Erythroblast (primary cell): ENCODE measurements around the gene KCNQ5.

Experiments used
- DNase-seq, 2 experiments: peaks; one replicate each; lab custom pipeline; 2025; lab: John Stamatoyannopoulos, UW
- GATA1 ChIP-seq: IDR thresholded peaks from 2 replicates; pipeline ENCODE4 v1.6.1; 2011; ENCODE audit warnings: low read depth, mild to moderate bottlenecking, control low read depth, low read length, moderate library complexity
- POLR2A ChIP-seq: IDR thresholded peaks from 2 replicates; pipeline ENCODE4 v1.6.1; 2011; ENCODE audit warnings: mild to moderate bottlenecking, low read length

Gene KCNQ5

DNA sequence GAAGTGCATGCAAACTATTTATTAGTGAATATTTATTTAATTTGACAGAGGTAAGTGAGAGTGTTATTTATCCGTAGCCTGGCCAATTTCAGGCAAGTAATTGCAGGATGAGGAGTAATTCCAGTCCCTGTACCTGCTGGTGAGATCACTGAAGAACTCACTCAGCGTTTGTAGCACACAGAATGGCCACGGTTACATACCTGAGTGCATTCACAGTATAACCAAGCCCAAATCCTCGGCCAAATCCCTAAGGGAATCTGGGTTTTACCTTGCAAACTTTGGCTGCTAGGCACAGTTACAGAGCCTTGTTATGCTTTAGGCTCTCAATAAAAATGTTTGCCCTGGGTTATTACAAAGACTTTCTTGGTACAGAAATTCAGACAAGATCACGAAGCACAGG is 93.3 kb downstream of the KCNQ5 start:
- TF ChIP-seq GATA1, result no peak
- no peak for TF ChIP-seq POLR2A
- DNase-seq, result no peak

DNA sequence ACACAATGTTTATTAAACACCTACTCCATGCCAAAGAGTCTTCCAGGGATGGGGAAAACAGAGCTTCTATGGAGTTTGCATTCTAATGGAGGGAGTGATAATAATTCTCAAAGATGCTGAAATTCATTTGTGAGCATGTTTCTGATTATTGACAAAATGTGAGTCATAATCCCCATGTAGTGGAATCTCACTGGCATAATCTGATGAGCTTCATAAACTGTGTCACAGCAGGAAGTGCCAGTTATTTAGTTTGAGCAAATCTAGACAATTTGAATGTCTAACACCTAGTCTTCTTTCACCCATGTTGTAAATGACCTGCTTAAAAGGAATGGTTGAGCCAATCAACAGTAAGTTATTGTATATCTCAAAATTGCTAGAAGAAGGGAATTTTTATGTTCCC is 95.1 kb downstream of the KCNQ5 start:
- TF ChIP-seq GATA1 (no peak), POLR2A (no peak)
- DNase-seq, result no peak

DNA sequence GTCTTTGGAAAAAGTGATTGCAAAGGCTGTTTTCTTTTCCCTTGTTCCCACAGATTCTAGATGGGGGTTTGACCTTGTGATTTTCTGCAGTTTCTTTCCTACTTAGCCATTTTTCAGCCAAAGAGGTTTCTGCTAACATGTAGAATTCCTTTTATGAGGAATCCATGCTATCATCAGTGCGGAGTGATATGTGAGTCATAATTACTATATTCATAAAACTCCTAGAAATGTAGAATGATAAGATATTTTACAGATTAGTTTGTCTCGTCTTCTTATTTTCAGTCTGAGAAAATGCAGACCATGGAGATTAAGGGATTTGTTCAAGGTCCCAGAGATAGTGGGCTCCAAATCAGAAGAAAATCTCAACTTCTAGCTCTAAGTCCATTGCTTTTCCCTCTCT is 98.6 kb downstream of the KCNQ5 start:
- TF ChIP-seq GATA1 (no peak), POLR2A (no peak)
- DNase-seq, result no peak

DNA sequence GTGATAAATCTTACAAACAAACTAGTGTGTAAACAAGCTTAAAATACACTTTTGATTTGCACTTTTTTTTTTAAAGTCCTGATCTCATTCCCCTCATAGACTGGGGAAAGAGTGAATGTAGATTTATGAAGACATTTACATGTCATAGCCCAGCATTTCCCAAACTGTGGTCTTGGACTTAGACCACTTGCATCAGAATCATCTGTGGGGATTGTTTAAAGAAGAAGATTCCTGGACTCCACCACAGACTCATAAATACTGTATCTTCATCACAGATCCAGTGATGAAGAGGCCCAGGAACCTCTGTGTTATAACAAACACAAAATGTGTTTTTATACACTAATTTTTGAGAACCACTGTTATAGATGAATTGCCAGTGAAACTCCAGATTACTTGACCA is 99.5 kb downstream of the KCNQ5 start:
- DNase-seq, result no peak
- TF ChIP-seq GATA1 (no peak), POLR2A (no peak)

DNA sequence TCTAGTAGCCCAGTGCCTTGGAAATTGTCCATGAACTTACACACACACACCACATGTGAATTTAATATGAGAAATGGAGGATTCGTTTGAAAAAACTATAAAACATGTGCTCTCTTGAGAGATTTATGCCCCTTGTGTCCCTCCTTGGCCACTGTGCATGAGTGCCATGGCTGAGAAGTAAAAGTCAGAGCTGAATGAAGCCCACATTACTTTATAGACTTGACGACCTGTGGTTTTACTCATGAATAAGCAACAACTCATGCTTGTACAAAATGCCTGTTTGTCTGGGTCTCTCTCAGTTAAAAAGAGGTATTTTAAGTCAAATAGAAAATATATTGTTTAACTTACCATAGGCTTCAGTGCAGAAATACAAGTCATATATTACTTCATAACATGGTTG is 102.7 kb downstream of the KCNQ5 start:
- no peak for DNase-seq
- TF ChIP-seq POLR2A, result no peak
- no peak for TF ChIP-seq GATA1

- DNase-seq, result no peak
- TF ChIP-seq GATA1 (no peak), POLR2A (no peak)
These were observed 107.0 kb downstream of the KCNQ5 start for GRCh38 chr6:72728706-72729343.

DNA sequence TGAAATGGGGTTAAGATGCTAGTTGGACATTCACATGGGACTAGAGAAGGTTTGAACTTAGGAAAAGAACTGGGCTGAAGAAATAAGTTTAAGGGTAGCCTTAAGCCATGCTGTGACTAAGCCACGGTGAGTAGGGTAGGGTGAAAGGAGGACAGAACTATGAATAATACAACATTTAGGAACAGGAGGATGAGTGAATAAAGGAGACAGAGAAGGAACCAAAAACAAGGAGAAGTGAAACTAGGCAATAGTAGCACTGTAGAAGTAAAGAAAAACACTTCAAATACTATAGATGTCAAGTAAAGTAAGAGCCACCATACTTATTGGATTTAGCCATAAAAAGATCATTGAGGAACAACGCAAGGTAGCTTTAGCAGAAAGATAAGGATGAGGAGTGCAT is 111.2 kb downstream of the KCNQ5 start:
- TF ChIP-seq POLR2A, result no peak
- no peak for TF ChIP-seq GATA1
- DNase-seq, result no peak

DNA sequence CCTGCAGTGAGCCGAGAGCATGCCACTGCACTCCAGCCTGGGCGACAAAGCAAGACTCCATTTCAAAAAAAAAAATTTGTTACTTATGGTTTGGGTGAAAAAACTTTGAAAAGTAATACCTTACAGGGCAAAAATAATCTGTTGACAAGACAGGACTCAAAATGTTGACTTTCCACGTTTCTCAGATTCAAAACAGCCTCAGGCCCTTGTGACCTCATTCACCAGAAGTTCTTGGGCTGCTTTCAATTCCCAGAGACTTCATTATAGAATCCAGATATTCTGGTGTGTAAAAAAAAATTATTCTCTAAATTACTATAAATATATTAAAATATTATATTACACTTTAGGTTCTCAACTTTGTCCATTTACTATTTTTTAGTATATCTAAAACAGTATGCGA is 116.2 kb downstream of the KCNQ5 start:
- TF ChIP-seq GATA1 (no peak), POLR2A (no peak)
- DNase-seq, result no peak

- DNase-seq, result no peak
- no peak for TF ChIP-seq POLR2A
- TF ChIP-seq GATA1, result no peak
These were observed 117.5 kb downstream of the KCNQ5 start for GRCh38 chr6:72739368-72739779.

DNA sequence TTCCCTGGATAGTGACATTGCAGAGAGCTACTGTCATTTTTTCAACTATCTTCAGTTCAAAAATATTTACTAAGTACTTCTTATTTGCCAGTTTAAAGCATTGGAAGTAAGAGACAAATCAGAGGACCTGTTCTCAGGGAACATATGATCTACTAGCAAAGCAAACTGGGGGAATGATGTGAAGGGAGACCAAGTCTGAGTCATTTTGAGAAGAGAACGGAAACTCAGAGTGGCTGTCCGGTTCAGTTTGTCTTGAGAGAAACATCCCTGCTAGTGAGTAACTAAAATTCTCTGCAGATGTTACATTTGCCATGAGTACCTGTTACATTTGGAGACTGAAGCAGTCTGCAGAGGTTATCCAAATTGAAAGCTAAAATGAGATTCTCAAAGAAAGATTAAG is 118.3 kb downstream of the KCNQ5 start:
- TF ChIP-seq GATA1 (no peak), POLR2A (no peak)
- DNase-seq, result no peak

DNA sequence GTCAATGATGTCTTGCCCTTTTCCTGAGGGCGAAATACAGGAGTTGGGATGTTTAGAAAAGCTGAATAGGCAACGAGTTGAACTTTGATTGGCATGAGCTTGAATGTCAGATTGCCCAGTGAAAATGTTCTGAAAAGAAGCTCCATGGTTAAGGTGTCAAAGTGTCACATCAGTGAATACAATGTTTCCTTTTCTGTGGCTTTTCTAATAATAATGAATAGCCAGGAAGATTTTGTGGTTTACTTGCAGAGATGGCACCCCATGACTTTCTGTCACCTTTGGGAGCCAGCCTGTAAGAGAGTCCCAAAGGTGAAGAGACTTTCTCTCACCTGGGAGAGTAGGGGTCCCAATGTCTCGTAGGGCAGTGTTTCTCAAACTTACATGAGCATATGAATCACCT is 119.2 kb downstream of the KCNQ5 start:
- DNase-seq, result no peak
- no peak for TF ChIP-seq POLR2A
- TF ChIP-seq GATA1, result no peak

DNA sequence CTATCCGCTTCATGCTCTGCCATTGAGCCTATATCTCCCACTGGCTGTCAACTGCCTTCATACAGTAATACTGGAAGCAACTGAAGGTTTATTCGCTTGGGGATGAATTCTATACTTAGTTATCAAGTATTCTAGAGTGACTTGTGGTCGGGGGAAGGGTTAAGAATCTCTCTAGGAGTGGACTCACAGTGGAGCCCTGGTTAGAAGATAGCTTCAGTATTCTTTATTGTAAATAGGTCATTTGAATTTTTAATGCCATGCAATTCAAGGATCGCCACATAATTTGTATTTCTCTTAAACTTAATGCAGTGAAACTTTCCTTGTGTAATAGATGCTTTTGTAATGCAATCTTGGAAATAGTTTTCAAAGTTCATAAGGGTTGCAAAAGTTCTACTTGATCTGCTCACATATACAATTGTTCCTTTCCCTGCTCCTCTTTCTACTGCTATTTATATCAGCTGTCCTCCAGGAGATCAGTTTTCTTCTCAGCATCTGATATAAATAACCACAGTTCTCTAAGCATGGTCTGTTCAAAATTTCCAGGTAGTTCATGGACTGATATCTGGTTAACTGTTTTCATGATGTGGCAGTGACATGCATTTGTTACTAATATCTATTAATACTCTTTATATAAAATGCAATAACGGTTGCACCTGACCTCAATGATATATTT is 120.3 kb downstream of the KCNQ5 start:
- no peak for TF ChIP-seq POLR2A
- TF ChIP-seq GATA1, result no peak
- no peak for DNase-seq

GRCh38 chr6:72746276-72746675 is 124.4 kb downstream of the KCNQ5 start:
- no peak for DNase-seq
- TF ChIP-seq GATA1, result no peak
- TF ChIP-seq POLR2A, result no peak

DNA sequence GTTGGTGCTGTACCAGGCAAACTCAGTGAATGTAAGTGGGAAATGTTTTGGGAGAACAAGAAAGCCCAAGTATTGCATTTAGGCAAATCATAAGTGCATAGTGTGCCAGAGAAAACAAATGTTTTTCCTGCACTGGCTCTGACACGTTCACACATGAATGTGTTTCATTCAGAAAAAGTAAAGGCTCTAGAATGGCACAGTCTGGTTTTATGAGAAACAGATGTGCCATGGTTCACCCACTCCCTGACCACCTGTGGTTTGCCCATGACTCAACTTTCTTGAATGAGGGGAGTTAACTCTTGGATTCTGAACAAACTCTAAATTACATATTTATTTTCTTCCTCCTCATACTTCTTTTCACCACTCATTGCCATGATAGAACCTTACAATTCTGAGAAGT is 126.9 kb downstream of the KCNQ5 start:
- no peak for TF ChIP-seq GATA1
- TF ChIP-seq POLR2A, result no peak
- no peak for DNase-seq

- TF ChIP-seq POLR2A (no peak), GATA1 (no peak)
- DNase-seq, result no peak
These were observed 133.9 kb downstream of the KCNQ5 start for GRCh38 chr6:72755752-72756151.

DNA sequence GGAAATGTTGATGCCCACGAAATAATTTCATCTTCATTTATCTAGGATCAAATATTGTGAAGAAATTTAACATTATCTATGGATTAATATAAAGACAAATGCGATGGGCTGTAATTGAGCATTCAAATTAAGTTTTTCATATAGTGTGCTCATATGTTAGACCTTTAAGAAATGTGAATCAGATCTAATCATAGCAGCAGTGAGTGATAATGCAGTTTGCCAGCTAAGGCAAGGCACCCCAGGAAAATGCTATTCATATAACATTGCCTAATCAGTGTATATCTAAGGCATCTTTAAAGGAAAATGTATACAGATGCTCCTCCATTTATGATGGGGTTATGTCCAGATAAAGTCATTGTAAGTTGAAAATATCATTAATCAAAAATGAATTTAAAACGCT is 135.2 kb downstream of the KCNQ5 start:
- no peak for TF ChIP-seq POLR2A
- TF ChIP-seq GATA1, result no peak
- peak in 1 of 2 experiments; percentile 5 for DNase-seq
